Neural progenitor cell (in vitro differentiated cells): ENCODE measurements around the gene MT1G.

Experiments used
- CTCF ChIP-seq: fragments of 200-600 bp; sonication (generic); IDR thresholded peaks from 2 replicates; pipeline ENCODE4 v1.5.1; 2017; ENCODE audit warnings: antibody characterized with exemption, mild to moderate bottlenecking
- EZH2 ChIP-seq: fragments of 200-600 bp; sonication (generic); IDR thresholded peaks from 2 replicates; pipeline ENCODE4 v1.6.1; 2017; ENCODE audit warnings: antibody characterized with exemption, mild to moderate bottlenecking, moderate library complexity

DNA sequence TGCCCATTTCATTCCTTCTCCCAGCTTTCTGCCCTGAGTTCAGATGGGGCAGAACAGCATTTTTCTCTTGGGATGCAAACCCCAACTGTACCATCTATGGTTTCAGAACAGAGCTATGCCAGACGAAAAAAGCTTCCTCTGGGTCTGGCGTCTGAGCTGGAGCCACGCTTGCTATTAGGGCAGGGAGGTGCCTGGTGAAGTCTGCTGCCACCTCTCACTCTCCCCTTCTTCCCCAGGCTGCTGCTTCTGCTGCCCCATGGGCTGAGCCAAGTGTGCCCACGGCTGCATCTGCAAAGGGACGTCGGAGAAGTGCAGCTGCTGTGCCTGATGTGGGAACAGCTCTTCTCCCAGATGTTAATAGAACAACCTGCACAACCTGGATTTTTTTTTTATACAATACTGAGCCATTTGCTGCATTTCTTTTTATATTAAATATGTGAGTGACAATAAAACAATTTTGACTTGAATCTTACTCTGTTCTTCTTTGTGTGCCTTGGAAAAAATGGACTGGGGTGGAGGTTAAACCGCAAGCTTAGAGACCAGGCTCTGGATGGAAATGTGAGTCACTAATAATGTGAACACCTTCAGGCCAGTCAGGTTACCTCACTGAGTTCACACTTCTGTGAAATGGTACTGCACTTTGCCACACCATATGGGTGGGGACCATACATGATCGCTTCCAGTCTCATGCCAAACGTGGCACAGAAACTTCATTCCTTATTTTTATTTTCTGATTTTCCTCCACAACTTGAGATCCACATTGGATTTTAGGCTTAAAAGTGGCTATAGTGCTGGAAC is 31.1 kb downstream of the MT1G start:
- no peak for TF ChIP-seq EZH2
- TF ChIP-seq CTCF, result no peak
